Superior temporal gyrus (tissue), 1 donor: Measurements from ENCODE around the gene ARID3B.

ENCODE experiments used
- DNase-seq: peaks from one replicate; pipeline ENCODE4 v3.0.0-alpha.2; 2016; ENCODE audit errors: extremely low spot score

Gene ARID3B

DNA sequence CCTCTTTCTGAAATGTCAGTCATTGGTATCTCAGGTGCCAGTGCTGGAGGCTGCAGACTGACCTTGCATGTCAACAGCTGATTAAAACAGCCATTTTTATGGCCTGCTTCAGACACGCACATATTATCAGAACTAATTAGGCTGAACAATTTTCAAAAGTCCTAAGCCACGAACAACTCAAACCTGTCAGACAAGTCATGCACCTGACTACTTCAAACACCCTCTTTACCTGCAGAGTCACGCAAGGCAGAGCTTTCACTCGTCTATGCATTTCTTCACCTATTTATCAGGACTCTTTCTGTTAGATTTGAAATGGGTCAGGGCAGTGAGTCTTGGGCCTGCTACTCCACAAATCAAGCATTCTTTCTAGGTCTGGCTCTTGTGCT lies 101.3 kb downstream of the ARID3B start:
- DNase-seq, result no peak

GRCh38 chr15:74642734-74643664 lies 102.0 kb downstream of the ARID3B start:
- DNase-seq, result no peak

DNA sequence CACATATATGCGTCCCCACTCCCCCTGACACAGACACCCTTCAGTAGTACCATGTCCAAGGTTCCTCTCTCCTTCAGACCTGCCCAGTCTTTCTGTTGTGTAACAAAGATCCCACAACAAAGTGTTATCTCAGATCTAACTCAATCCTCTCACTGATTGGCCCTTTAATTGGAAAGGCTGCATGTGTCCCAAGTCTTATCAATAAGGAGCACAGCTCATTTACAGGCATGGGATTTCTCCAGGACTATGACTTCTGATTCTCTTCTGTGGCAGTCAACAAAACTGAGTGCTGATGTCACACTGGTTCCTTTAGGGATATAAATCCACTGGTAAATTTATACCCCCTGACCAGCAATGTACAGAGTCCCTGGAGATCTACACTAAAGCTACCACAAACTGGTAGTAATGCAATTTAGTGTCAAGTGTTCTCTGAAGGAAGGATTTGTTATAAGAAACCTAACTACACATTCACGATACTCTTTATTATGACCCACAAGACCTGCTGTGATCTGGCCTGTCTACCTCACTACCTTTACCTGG lies 102.7 kb downstream of the ARID3B start:
- no peak for DNase-seq

DNA sequence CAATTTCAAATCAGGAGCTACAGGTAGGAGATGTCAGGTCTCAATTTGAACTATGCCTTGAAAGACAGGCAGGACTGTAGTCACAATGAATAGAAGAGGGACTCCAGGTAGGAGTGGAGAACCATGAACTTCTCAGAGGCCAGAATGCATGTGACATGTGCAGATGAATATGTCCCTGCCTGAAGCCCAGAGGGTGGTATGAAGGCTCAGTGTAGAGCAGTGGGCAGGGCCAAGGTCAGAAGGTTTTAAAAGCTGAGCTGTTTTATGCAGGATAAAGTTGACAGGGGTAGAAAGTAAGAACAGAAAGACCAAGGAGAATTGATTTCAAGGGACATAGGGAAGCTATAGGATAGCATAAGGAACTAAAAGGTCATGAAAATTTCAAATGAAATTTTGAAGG lies 105.5 kb downstream of the ARID3B start:
- DNase-seq, result no peak
